Middle frontal gyrus (tissue), 1 donor: Measurements from ENCODE around the gene PFKL.
"Not testable (repeated sequence)": the region's sequence is repeated elsewhere in the genome, so short reads cannot be mapped to it uniquely, and the experiment has no call there.

ENCODE experiments used
- DNase-seq: peaks from one replicate; pipeline ENCODE4 v3.0.0-alpha.2; 2015; ENCODE audit warnings: low spot score; ENCODE audit errors: extremely low spot score

The PFKL gene

GRCh38 chr21:44359396-44359795, 59.5 kb downstream of the PFKL start:
- no peak for DNase-seq

GRCh38 chr21:44360159-44360558, 60.3 kb downstream of the PFKL start:
- no peak for DNase-seq

GRCh38 chr21:44361903-44362302, 62.0 kb downstream of the PFKL start:
- not testable (repeated sequence) for DNase-seq

GRCh38 chr21:44363278-44363677, 63.4 kb downstream of the PFKL start:
- DNase-seq: no peak

GRCh38 chr21:44364151-44365053, 64.5 kb downstream of the PFKL start:
- no peak for DNase-seq

GRCh38 chr21:44365251-44365966, 65.6 kb downstream of the PFKL start:
- no peak for DNase-seq

GRCh38 chr21:44365967-44366585, 66.2 kb downstream of the PFKL start:
- DNase-seq: no peak

- DNase-seq: no peak
These were observed 66.8 kb downstream of the PFKL start for GRCh38 chr21:44366586-44367211.

GRCh38 chr21:44368711-44369446, 69.0 kb downstream of the PFKL start:
- DNase-seq: no peak

- DNase-seq: no peak
These were observed 70.3 kb downstream of the PFKL start for GRCh38 chr21:44370027-44370735.

GRCh38 chr21:44370786-44371410, 71.0 kb downstream of the PFKL start:
- DNase-seq: no peak

GRCh38 chr21:44371596-44371995, 71.7 kb downstream of the PFKL start:
- no peak for DNase-seq

GRCh38 chr21:44372616-44373015, 72.8 kb downstream of the PFKL start:
- DNase-seq: no peak

- DNase-seq: no peak
These were observed 74.9 kb downstream of the PFKL start for GRCh38 chr21:44374601-44375280.

GRCh38 chr21:44375281-44375651, 75.4 kb downstream of the PFKL start:
- no peak for DNase-seq

- no peak for DNase-seq
These were observed 75.9 kb downstream of the PFKL start for GRCh38 chr21:44375761-44376241.

- no peak for DNase-seq
These were observed 76.8 kb downstream of the PFKL start for GRCh38 chr21:44376606-44377005.
